Measurements from ENCODE around the gene ATP8A2. TPM values are rescaled to one million over a fixed set of nuclear protein-coding genes. Genes with fewer than 3 reads are reported as not detected.

ATP8A2 gene
- total and polyA plus RNA-seq, 9 of the 15 experiments (the other 6 are each of a cell fraction or from before 2014, with no cell fraction given) = under 0.01 to 0.33 (median 0.06) TPM; not detected in 4

DNA sequence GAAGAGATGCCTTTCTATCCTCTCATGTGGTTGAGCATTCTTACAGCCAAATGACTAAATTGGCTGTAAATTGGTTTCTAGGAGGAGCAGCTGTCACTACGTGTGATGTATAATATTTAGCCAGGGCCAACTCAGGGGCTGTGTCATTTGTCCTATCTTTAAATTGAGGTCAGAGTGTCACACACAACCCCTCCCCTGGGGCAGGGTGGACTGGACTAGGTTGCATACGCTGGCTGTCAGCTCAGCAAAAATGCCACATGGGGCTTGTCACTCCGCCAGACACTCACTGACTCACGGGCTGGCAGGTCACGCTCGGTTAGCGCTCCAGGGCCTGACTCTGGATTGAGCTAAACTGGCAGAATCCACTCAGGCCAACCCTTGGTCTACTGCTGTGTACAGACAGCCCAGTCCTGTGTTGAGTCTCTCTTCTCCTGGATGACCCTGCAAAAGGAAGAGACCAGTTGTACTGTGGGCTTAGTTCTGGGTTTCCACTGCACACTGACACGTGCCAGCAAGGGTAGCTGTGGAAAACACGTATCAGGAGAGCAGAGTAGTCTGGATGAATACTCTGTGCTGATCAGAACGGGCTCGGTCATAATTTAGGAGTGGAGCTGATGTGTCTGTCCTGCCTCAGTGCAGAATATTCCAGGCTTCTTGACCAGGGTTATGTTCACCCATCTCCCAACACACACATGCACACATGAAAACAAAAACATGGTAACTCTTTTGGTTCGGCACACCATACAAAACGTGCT, 650.9 kb downstream of the ATP8A2 start:
- BruUV-seq (replicated peaks) = no TSS peak
- DNase-seq (ENCODE audit: extremely low read depth in 1 of 4, low spot score in 3 of 4) = no peak
- ChIA-PET POLR2A (no interaction called here), CTCF (ENCODE audit: low intra/inter-chr PET ratio) (no interaction called here)
- no peak for ATAC-seq
- H3K9me1 ChIP-seq (ENCODE audit: control insufficient read depth, insufficient read depth, low read length) = no peaks in the 10 kb centered on the region
- H3K4me1 ChIP-seq (replicated peaks in 1 of 2; ENCODE audit: control insufficient read depth in 2 of 2, insufficient read depth in 2 of 2, low read length in 2 of 2) = no peaks in the 10 kb centered on the region
- H3K27me3 ChIP-seq (ENCODE audit: control insufficient read depth in 2 of 2, insufficient read depth in 2 of 2, low read length in 2 of 2) = peaks cover 3 to 19% of the 10 kb centered on the region in 2 experiments
- no peaks in the 10 kb centered on the region for H3K9me3 ChIP-seq (replicated peaks; ENCODE audit: control insufficient read depth, insufficient read depth, low read depth, low read length)
- H3K36me3 ChIP-seq (ENCODE audit: control insufficient read depth, insufficient read depth, low read length) = no peaks in the 10 kb centered on the region
- H3K9ac ChIP-seq (ENCODE audit: insufficient read depth in 1 of 2, low read depth in 2 of 2, low read length in 2 of 2) = no peak overlapping the region
- in situ Hi-C loops (cut with MboI) (no loop called here), intact Hi-C loops (cut with micrococcal nuclease) (no loop called here)
- no peaks in the 10 kb centered on the region for H3K79me2 ChIP-seq (ENCODE audit: control insufficient read depth, insufficient read depth, low read length)
- no peak overlapping the region for H3K4me2 ChIP-seq (ENCODE audit: insufficient read depth, low read length)
- H3K4me3 ChIP-seq = no peak overlapping the region
- no peaks in the 10 kb centered on the region for H4K20me1 ChIP-seq (replicated peaks; ENCODE audit: control insufficient read depth, insufficient read depth, low read length)
- FAIRE-seq = no peak
- no peak overlapping the region for H3K27ac ChIP-seq (ENCODE audit: extremely low read depth, low read depth, low read length)
- WGBS (ENCODE audit: insufficient coverage, low coverage, missing lambda C conversion rate) = under 1% methylated on average over 13 of the region's 13 CpGs
- H2AFZ ChIP-seq (ENCODE audit: low read depth, low read length) = no peak overlapping the region
- TF ChIP-seq POU5F1 (IDR thresholded peaks at IDR 0.05; ENCODE audit: borderline replicate concordance, low read depth, low read length, partially characterized antibody) (no peak), CREBBP (IDR thresholded peaks at IDR 0.05; ENCODE audit: low read depth, low read length) (no peak), CHCHD3 (CRISPR knock-in tag; IDR thresholded peaks at IDR 0.05) (no peak), PML (IDR thresholded peaks at IDR 0.05; ENCODE audit: low read length) (no peak), BDP1 (IDR thresholded peaks at IDR 0.05; ENCODE audit: insufficient read depth, insufficient read length) (no peak), NFIC (IDR thresholded peaks at IDR 0.05) (no peak), SMARCE1 (IDR thresholded peaks at IDR 0.05) (no peak)
- TF ChIP-seq, protein P1, sequence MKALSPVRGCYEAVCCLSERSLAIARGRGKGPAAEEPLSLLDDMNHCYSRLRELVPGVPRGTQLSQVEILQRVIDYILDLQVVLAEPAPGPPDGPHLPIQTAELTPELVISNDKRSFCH (CRISPR knock-in tag; IDR thresholded peaks at IDR 0.05) = no peak
- TF ChIP-seq, protein P1 (tag; IDR thresholded peaks at IDR 0.05) = no peak
- TF ChIP-seq, protein P2, sequence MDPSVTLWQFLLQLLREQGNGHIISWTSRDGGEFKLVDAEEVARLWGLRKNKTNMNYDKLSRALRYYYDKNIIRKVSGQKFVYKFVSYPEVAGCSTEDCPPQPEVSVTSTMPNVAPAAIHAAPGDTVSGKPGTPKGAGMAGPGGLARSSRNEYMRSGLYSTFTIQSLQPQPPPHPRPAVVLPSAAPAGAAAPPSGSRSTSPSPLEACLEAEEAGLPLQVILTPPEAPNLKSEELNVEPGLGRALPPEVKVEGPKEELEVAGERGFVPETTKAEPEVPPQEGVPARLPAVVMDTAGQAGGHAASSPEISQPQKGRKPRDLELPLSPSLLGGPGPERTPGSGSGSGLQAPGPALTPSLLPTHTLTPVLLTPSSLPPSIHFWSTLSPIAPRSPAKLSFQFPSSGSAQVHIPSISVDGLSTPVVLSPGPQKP (CRISPR knock-in tag; IDR thresholded peaks at IDR 0.05) = no peak
- TF ChIP-seq, protein P3, sequence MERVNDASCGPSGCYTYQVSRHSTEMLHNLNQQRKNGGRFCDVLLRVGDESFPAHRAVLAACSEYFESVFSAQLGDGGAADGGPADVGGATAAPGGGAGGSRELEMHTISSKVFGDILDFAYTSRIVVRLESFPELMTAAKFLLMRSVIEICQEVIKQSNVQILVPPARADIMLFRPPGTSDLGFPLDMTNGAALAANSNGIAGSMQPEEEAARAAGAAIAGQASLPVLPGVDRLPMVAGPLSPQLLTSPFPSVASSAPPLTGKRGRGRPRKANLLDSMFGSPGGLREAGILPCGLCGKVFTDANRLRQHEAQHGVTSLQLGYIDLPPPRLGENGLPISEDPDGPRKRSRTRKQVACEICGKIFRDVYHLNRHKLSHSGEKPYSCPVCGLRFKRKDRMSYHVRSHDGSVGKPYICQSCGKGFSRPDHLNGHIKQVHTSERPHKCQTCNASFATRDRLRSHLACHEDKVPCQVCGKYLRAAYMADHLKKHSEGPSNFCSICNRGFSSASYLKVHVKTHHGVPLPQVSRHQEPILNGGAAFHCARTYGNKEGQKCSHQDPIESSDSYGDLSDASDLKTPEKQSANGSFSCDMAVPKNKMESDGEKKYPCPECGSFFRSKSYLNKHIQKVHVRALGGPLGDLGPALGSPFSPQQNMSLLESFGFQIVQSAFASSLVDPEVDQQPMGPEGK (CRISPR knock-in tag; IDR thresholded peaks at IDR 0.05; ENCODE audit: borderline replicate concordance) = no peak
- TF ChIP-seq, protein P4, sequence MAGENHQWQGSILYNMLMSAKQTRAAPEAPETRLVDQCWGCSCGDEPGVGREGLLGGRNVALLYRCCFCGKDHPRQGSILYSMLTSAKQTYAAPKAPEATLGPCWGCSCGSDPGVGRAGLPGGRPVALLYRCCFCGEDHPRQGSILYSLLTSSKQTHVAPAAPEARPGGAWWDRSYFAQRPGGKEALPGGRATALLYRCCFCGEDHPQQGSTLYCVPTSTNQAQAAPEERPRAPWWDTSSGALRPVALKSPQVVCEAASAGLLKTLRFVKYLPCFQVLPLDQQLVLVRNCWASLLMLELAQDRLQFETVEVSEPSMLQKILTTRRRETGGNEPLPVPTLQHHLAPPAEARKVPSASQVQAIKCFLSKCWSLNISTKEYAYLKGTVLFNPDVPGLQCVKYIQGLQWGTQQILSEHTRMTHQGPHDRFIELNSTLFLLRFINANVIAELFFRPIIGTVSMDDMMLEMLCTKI (IDR thresholded peaks at IDR 0.05; ENCODE audit: partially characterized antibody) = no peak

Data from K562 (cell line).